ENCODE data around the gene RBM38. TPM values are rescaled to one million over a fixed set of nuclear protein-coding genes. Genes with fewer than 3 reads are reported as not detected.

RBM38 gene
- total and polyA plus RNA-seq, 2 of the 13 experiments (the other 11 are each of a cell fraction or from before 2014, with no cell fraction given) = 24.2 to 34.2 TPM

- TF ChIP-seq NFAT5 (CRISPR knock-in tag; IDR thresholded peaks at IDR 0.05) = 0 out of 2 replicates have a peak, but pooled peaks have one; percentile 0
- peak; percentile 93 for TF ChIP-seq PITX1 (CRISPR knock-in tag; IDR thresholded peaks at IDR 0.05)
- peak; percentile 48; the same call in 1 of the 2 replicates for TF ChIP-seq RARA (CRISPR knock-in tag; IDR thresholded peaks at IDR 0.05)
- TF ChIP-seq ARHGAP35 (CRISPR knock-in tag; IDR thresholded peaks at IDR 0.05; ENCODE audit: borderline replicate concordance) = peak; percentile 97; the same call in 1 of the 2 replicates
- no peak for TF ChIP-seq TBP (CRISPR knock-in tag; IDR thresholded peaks at IDR 0.05)
- peak; percentile 90; the same call in 1 of the 2 replicates for TF ChIP-seq LBX2 (CRISPR knock-in tag; IDR thresholded peaks at IDR 0.05; ENCODE audit: borderline replicate concordance)
- TF ChIP-seq ZNF256 (CRISPR knock-in tag; conservative IDR thresholded peaks at IDR 0.05) = peak; percentile 90; the same call in 1 of the 2 replicates
- TF ChIP-seq ZNF432 (CRISPR knock-in tag; IDR thresholded peaks at IDR 0.05; ENCODE audit: borderline replicate concordance) = peak; percentile 73; the same call in 1 of the 2 replicates
- no peak for TF ChIP-seq ZNF367 (CRISPR knock-in tag; IDR thresholded peaks at IDR 0.05; ENCODE audit: borderline replicate concordance)
- TF ChIP-seq EEA1 (CRISPR knock-in tag; IDR thresholded peaks at IDR 0.05; ENCODE audit: borderline replicate concordance) = peak; percentile 71; the same call in 1 of the 2 replicates
- peak; percentile 93 for TF ChIP-seq POGZ (CRISPR knock-in tag; IDR thresholded peaks at IDR 0.05)
- TF ChIP-seq ASH2L (IDR thresholded peaks at IDR 0.05; ENCODE audit: insufficient read length, low read depth, low read length) = peak; percentile 97
- no peak for TF ChIP-seq ZNF251 (CRISPR knock-in tag; IDR thresholded peaks at IDR 0.05)
- TF ChIP-seq CREBL2 (CRISPR knock-in tag; IDR thresholded peaks at IDR 0.05; ENCODE audit: borderline replicate concordance) = peak; percentile 60; the same call in 1 of the 2 replicates
- peak; percentile 81; the same call in 1 of the 2 replicates for TF ChIP-seq ZSCAN29 (CRISPR knock-in tag; conservative IDR thresholded peaks at IDR 0.05)
- TF ChIP-seq ZNF570 (CRISPR knock-in tag; IDR thresholded peaks at IDR 0.05; ENCODE audit: borderline replicate concordance) = peak; percentile 84
- peak; percentile 85 for TF ChIP-seq SAP130 (CRISPR knock-in tag; IDR thresholded peaks at IDR 0.05; ENCODE audit: low read depth)
- TF ChIP-seq ZNF724P (CRISPR knock-in tag; IDR thresholded peaks at IDR 0.05; ENCODE audit: borderline replicate concordance) = no peak; the same call in 1 of the 2 replicates
- no peak; the same call in 1 of the 2 replicates for TF ChIP-seq PREB (CRISPR knock-in tag; IDR thresholded peaks at IDR 0.05)
- no peak for TF ChIP-seq FOXO4 (CRISPR knock-in tag; conservative IDR thresholded peaks at IDR 0.05)
These were observed 40.0 kb upstream of the RBM38 start, which contains the start of gene RAE1 (continued) for GRCh38 chr20:57351042-57351783.
